Karpas-422 (cell line): ENCODE measurements around the gene CYP27B1. TPM values are rescaled to one million over a fixed set of nuclear protein-coding genes. Genes with fewer than 3 reads are reported as not detected.

Experiments
- DNase-seq: peaks from one replicate; pipeline ENCODE4 v3.0.0-alpha.2; 2015
- H2AFZ ChIP-seq: fragments of 200-600 bp; sonication (generic); 2 replicates; pipeline ENCODE4 v1.6.1; 2014; ENCODE audit warnings: antibody characterized with exemption, low read length, mixed read lengths
- H3K27ac ChIP-seq: fragments of 200-600 bp; sonication (generic); 2 replicates; pipeline ENCODE4 v1.5.1; 2014; ENCODE audit warnings: mild to moderate bottlenecking, low read length, moderate library complexity
- H3K27me3 ChIP-seq: fragments of 200-600 bp; sonication (generic); 2 replicates; pipeline ENCODE4 v1.6.1; 2014; ENCODE audit warnings: low read length, mixed read lengths
- H3K36me3 ChIP-seq: fragments of 200-600 bp; sonication (generic); 2 replicates; pipeline ENCODE4 v1.6.1; 2014; ENCODE audit warnings: low read length, mixed read lengths; ENCODE audit not compliant: insufficient read depth
- H3K4me1 ChIP-seq: fragments of 200-600 bp; sonication (generic); 2 replicates; pipeline ENCODE4 v1.6.1; 2014; ENCODE audit warnings: mild to moderate bottlenecking, low read length, mixed read lengths
- H3K4me2 ChIP-seq: fragments of 200-600 bp; sonication (generic); 2 replicates; pipeline ENCODE4 v1.6.1; 2014; ENCODE audit warnings: low read length, low read depth, mild to moderate bottlenecking; ENCODE audit not compliant: poor library complexity, severe bottlenecking
- H3K4me3 ChIP-seq: fragments of 200-600 bp; sonication (generic); 2 replicates; pipeline ENCODE4 v1.5.1; 2014; ENCODE audit warnings: mild to moderate bottlenecking, antibody characterized with exemption, low read length, mixed read lengths
- H3K79me2 ChIP-seq: fragments of 200-600 bp; sonication (generic); 2 replicates; pipeline ENCODE4 v1.6.1; 2014; ENCODE audit warnings: mild to moderate bottlenecking, low read length, mixed read lengths
- H3K9ac ChIP-seq: fragments of 200-600 bp; sonication (generic); 2 replicates; pipeline ENCODE4 v1.6.0; 2014; ENCODE audit warnings: low read length
- H3K9me2 ChIP-seq: fragments of 200-600 bp; sonication (generic), shearing (Covaris generic); replicated peaks from 2 replicates; pipeline ENCODE4 v1.6.0; 2014; ENCODE audit warnings: mild to moderate bottlenecking, low read length, moderate library complexity; ENCODE audit not compliant: insufficient read depth
- H3K9me3 ChIP-seq: fragments of 300-700, 200-600 bp; sonication (generic); 2 replicates; pipeline ENCODE4 v1.6.1; 2014; ENCODE audit warnings: low read length, mixed read lengths
- H4K20me1 ChIP-seq: fragments of 200-600 bp; sonication (generic); 2 replicates; pipeline ENCODE4 v1.6.1; 2014; ENCODE audit warnings: mild to moderate bottlenecking, antibody characterized with exemption, low read length, low read depth; ENCODE audit not compliant: insufficient read depth
- total RNA-seq: library from RNA; depleted of rRNA; stranded (reverse); fragments of >200 nt; shearing (Covaris generic); gene quantifications from 2 replicates; pipeline ENCODE4 v1.2.3, GENCODE V29; 2014; ENCODE audit warnings: low replicate concordance

The CYP27B1 gene
- total RNA-seq, 1 experiment from 2014 or later, result 0.86 TPM

- no peak for DNase-seq
- no peak overlapping the region for H3K4me3 ChIP-seq
- H3K9me3 ChIP-seq, result no peaks in the 10 kb centered on the region
- no peak overlapping the region for H2AFZ ChIP-seq
- peaks cover 5% of the 10 kb centered on the region; the same call in 1 of the 2 replicates for H3K36me3 ChIP-seq
- H3K27me3 ChIP-seq, result no peaks in the 10 kb centered on the region
- H3K79me2 ChIP-seq, result no peaks in the 10 kb centered on the region
- no peaks in the 10 kb centered on the region for H3K4me1 ChIP-seq
- no peak overlapping the region for H3K9ac ChIP-seq
- no peaks in the 10 kb centered on the region for H3K9me2 ChIP-seq
- no peak overlapping the region for H3K4me2 ChIP-seq
- no peaks in the 10 kb centered on the region for H4K20me1 ChIP-seq
- no peak overlapping the region for H3K27ac ChIP-seq
These were observed 36.4 kb downstream of the CYP27B1 start for GRCh38 chr12:57730336-57731067.

- H3K9ac ChIP-seq, result no peak overlapping the region
- H3K36me3 ChIP-seq, result peaks cover 5% of the 10 kb centered on the region; the same call in 1 of the 2 replicates
- no peak overlapping the region for H2AFZ ChIP-seq
- no peak overlapping the region for H3K4me2 ChIP-seq
- no peak for DNase-seq
- H3K4me3 ChIP-seq, result no peak overlapping the region
- H3K79me2 ChIP-seq, result no peaks in the 10 kb centered on the region
- H3K27me3 ChIP-seq, result no peaks in the 10 kb centered on the region
- H3K4me1 ChIP-seq, result no peaks in the 10 kb centered on the region
- no peaks in the 10 kb centered on the region for H3K9me3 ChIP-seq
- no peaks in the 10 kb centered on the region for H3K9me2 ChIP-seq
- no peak overlapping the region for H3K27ac ChIP-seq
- H4K20me1 ChIP-seq, result no peaks in the 10 kb centered on the region
These were observed 37.5 kb downstream of the CYP27B1 start for GRCh38 chr12:57729321-57729844.

DNA sequence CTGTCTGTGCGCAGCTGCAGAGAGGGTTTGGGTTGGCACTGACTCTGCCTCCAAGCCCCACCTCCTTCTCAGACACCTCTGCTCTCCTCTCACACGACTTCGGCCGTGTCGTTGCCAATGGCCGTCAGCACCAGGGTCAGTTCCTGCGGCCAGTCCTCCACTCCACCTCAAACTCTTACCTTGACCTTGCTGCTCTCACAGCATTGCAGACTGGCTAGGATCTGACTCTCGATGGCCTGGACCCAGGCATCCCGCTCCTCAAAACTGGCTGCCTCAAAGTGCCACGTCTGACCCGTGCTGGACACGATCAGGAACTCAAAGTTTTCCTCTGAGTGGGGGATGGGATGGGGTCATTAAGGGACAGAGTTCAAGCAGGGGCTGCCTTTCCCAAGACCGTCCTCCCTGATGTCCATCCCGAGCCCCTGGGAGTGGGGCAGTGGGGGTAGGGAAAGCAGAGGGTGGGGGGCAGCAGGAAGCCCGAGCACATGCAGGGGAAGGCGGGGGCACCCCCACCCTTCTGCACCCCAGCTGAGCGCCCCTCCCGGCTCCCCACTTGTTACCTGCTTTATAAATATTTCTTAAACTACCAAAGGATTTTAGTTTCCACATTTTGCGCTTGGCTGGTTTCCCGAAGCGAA lies 39.0 kb downstream of the CYP27B1 start:
- Histone ChIP-seq H4K20me1 (no peaks in the 10 kb centered on the region), H3K27ac (no peak overlapping the region), H3K4me3 (no peak overlapping the region), H3K4me2 (no peak overlapping the region), H3K36me3 (peaks cover 5% of the 10 kb centered on the region; the same call in 1 of the 2 replicates), H3K27me3 (no peaks in the 10 kb centered on the region), H3K9me3 (no peaks in the 10 kb centered on the region), H3K79me2 (no peaks in the 10 kb centered on the region), H2AFZ (no peak overlapping the region), H3K4me1 (no peaks in the 10 kb centered on the region), H3K9ac (no peak overlapping the region), H3K9me2 (no peaks in the 10 kb centered on the region)
- no peak for DNase-seq

- DNase-seq, result no peak
- Histone ChIP-seq H3K9ac (no peak overlapping the region), H3K9me2 (no peaks in the 10 kb centered on the region), H3K27me3 (no peaks in the 10 kb centered on the region), H4K20me1 (no peaks in the 10 kb centered on the region), H3K36me3 (peaks cover 5% of the 10 kb centered on the region; the same call in 1 of the 2 replicates), H3K79me2 (no peaks in the 10 kb centered on the region), H2AFZ (no peak overlapping the region), H3K27ac (no peak overlapping the region), H3K9me3 (no peaks in the 10 kb centered on the region), H3K4me2 (no peak overlapping the region), H3K4me1 (no peaks in the 10 kb centered on the region), H3K4me3 (no peak overlapping the region)
These were observed 39.8 kb downstream of the CYP27B1 start for GRCh38 chr12:57726884-57727757.

DNA sequence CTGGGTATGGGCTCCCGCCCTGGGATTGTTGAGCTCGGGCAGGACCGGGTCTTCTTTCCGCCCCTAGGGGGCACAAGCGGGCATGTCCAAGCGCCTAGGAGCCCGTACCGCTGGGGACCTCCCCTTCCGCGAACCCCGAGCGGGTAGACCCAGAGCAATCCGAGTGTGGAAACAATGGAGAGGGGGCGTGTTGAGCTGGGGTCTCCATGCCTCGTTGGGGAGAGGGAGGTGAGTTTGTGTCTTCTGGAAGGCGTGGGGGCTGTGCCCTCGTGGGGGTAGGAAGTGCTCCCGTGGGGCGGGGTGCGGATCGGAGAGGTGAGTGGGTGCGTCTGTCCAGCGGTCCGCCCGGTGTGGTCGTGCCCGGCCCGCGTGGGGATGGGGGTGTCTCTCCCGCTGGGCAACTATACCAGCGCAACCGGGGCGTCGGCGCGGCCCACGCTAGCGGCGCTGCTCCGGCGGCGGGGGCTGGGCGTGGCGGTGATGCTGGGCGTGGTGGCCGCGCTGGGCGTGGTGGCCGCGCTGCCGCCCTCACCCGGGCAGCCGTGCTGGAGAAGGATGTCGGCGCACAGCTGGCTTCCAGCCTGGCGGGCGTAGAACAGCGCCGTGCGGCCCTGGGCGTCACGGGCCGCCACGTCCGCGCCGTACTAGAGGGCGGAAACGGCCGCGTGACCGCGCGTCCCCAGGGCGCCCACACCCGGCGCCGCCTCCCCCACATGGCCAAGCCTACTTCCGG lies 40.6 kb downstream of the CYP27B1 start:
- H3K9me2 ChIP-seq, result no peaks in the 10 kb centered on the region
- DNase-seq, result no peak
- H3K27ac ChIP-seq, result no peak overlapping the region
- H3K9ac ChIP-seq, result no peak overlapping the region
- peaks cover 5% of the 10 kb centered on the region; the same call in 1 of the 2 replicates for H3K36me3 ChIP-seq
- no peaks in the 10 kb centered on the region for H4K20me1 ChIP-seq
- no peak overlapping the region for H2AFZ ChIP-seq
- no peaks in the 10 kb centered on the region for H3K9me3 ChIP-seq
- H3K4me1 ChIP-seq, result no peaks in the 10 kb centered on the region
- no peaks in the 10 kb centered on the region for H3K79me2 ChIP-seq
- H3K4me2 ChIP-seq, result no peak overlapping the region
- H3K27me3 ChIP-seq, result no peaks in the 10 kb centered on the region
- H3K4me3 ChIP-seq, result no peak overlapping the region

DNA sequence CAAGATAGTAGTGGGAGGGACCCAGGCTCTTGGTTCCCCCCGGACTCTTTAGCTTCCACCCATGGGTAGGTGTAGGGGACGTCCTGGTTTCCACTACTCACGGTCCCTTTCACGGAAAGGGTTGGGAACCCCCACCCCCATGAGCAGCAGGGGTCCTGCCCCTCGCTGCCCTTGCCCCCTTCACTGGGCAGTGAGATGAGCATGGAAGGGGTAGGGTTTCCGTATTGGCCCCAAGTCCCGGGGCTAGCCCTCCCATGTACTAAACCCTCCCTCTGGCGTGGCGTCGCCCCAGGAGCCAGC lies 41.1 kb downstream of the CYP27B1 start:
- no peak overlapping the region for H2AFZ ChIP-seq
- H3K27ac ChIP-seq, result no peak overlapping the region
- H3K79me2 ChIP-seq, result no peaks in the 10 kb centered on the region
- H4K20me1 ChIP-seq, result no peaks in the 10 kb centered on the region
- no peak for DNase-seq
- H3K4me1 ChIP-seq, result no peaks in the 10 kb centered on the region
- H3K9me2 ChIP-seq, result no peaks in the 10 kb centered on the region
- H3K9me3 ChIP-seq, result no peaks in the 10 kb centered on the region
- no peak overlapping the region for H3K9ac ChIP-seq
- H3K4me2 ChIP-seq, result no peak overlapping the region
- no peaks in the 10 kb centered on the region for H3K27me3 ChIP-seq
- no peak overlapping the region for H3K4me3 ChIP-seq
- peaks cover 5% of the 10 kb centered on the region; the same call in 1 of the 2 replicates for H3K36me3 ChIP-seq

DNA sequence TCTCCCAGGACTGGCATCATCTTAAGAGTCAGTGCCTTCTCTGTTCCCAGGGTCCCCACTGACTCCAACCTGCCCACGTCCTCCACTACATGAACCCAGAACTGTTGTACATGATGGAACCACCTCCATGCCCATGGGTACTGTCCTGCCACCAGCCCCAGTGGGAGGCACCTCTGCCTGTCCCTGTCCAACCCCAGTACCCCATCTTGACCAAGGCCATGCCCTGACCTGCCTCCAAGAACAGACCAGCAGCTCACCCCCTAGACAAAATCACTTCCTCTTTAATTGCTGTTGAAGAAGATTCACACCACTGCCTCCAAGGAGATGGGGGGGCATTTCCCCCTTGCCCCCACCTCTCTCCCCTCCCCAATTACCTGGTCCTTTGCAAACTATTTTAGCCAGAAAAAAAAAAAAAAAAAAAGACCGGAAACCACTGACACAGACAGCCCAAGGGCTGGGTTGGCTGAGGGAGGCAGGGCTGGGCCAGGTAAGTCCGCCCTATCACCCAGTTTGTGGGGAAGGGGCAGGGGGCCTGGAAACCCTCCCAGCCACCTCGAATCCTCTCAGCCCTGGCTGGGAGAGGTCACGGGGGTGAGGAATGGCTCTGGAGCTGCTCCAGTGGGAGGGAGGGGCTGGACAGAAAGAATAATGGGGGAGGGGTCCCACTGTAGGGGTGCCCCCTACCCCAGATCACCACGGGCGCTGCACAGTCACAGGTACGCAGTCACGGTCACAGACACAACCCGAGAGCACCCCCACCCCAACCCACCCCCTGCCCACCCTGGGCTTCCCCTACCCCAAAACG lies 41.7 kb downstream of the CYP27B1 start:
- Histone ChIP-seq H3K9me2 (no peaks in the 10 kb centered on the region), H3K4me3 (no peak overlapping the region), H3K79me2 (no peaks in the 10 kb centered on the region), H3K27me3 (no peaks in the 10 kb centered on the region), H3K4me1 (no peaks in the 10 kb centered on the region), H4K20me1 (no peaks in the 10 kb centered on the region), H3K27ac (no peak overlapping the region), H2AFZ (no peak overlapping the region), H3K9ac (no peak overlapping the region), H3K4me2 (no peak overlapping the region), H3K36me3 (peaks cover 1% of the 10 kb centered on the region; the same call in 1 of the 2 replicates), H3K9me3 (no peaks in the 10 kb centered on the region)
- DNase-seq, result no peak
